Esophagus muscularis mucosa (tissue), 4 donors: ENCODE data around the gene WNT5B. TPM values are rescaled to one million over a fixed set of nuclear protein-coding genes. Genes with fewer than 3 reads are reported as not detected.
A peak's percentile ranks its signal among the peaks of the same experiment; 100 is the strongest.

Experiments
- DNase-seq: peaks from one replicate; pipeline ENCODE4 v3.0.0-alpha.2; 2017; ENCODE audit errors: extremely low spot score
- H3K27ac ChIP-seq, 4 donors: fragments of 200-600 bp; sonication (generic); replicated peaks in 1 of 4; 1 replicate in 3 of 4; 2 replicates in 1 of 4; pipeline ENCODE4 v1.5.1; 2016 to 2019; ENCODE audit warnings: mild to moderate bottlenecking in 1 of 4
- H3K27me3 ChIP-seq, 4 donors: fragments of 200-600 bp; sonication (generic); one replicate each; pipeline versions ENCODE4 v1.5.1 to v1.6.0; 2016 to 2019
- H3K36me3 ChIP-seq, 4 donors: fragments of 200-600 bp; sonication (generic); one replicate each; pipeline ENCODE4 v1.5.1; 2016 to 2019
- H3K4me1 ChIP-seq, 4 donors: fragments of 200-600 bp; sonication (generic); one replicate each; pipeline ENCODE4 v1.5.1; 2016 to 2019
- H3K4me3 ChIP-seq, 4 donors: fragments of 200-600 bp; sonication (generic); 1 replicate in 2 of 4; 2 replicates in 2 of 4; pipeline ENCODE4 v1.5.1; 2016 to 2019; ENCODE audit warnings: mild to moderate bottlenecking in 4 of 4, moderate library complexity in 1 of 4
- H3K9me3 ChIP-seq, 4 donors: fragments of 200-600 bp; sonication (generic); 1 replicate in 3 of 4; 2 replicates in 1 of 4; pipeline ENCODE4 v1.5.1; 2016 to 2019
- CTCF ChIP-seq, 3 experiments: fragments of 200-600 bp in 2 of 3; fragments of 450-650 bp in 1 of 3; sonication (generic) in 2 of 3; IDR thresholded peaks; one replicate each; pipeline ENCODE4 v1.5.1; 2017 to 2019; ENCODE audit warnings: antibody characterized with exemption in 3 of 3, mild to moderate bottlenecking in 2 of 3, moderate library complexity in 1 of 3
- EP300 ChIP-seq: sonication (generic); formaldehyde crosslinking; IDR thresholded peaks from one replicate; pipeline ENCODE4 v1.6.1; 2017; ENCODE audit warnings: antibody characterized with exemption
- POLR2A ChIP-seq: fragments of 450-650 bp; IDR thresholded peaks from one replicate; pipeline ENCODE4 v1.6.1; 2017; ENCODE audit warnings: antibody characterized with exemption, moderate library complexity, mild to moderate bottlenecking, low read depth
- POLR2AphosphoS5 ChIP-seq, 2 donors: sonication (generic); formaldehyde crosslinking; IDR thresholded peaks; one replicate each; pipeline ENCODE4 v1.6.1; 2017; ENCODE audit warnings: antibody characterized with exemption in 2 of 2
- WGBS: methylation state at CpG from one replicate; pipeline ENCODE4 v1.1.5; 2018; 5-methylcytosine and 5-hydroxymethylcytosine counted together
- intact Hi-C: fragments of 100-400 bp; cut with DNase I; formaldehyde crosslinking; loops from one replicate; pipeline ENCODE4 v1.15.1; 2023
- total RNA-seq, 4 donors: library from RNA; depleted of rRNA; stranded (reverse); fragments of >200 nt; gene quantifications; one replicate each; pipeline versions ENCODE4 v1.1.0 to v1.2.1, GENCODE V29; 2016

WNT5B gene
- total RNA-seq, 4 donors from 2014 or later, result 33.5 to 112 (median 53.5) TPM

DNA sequence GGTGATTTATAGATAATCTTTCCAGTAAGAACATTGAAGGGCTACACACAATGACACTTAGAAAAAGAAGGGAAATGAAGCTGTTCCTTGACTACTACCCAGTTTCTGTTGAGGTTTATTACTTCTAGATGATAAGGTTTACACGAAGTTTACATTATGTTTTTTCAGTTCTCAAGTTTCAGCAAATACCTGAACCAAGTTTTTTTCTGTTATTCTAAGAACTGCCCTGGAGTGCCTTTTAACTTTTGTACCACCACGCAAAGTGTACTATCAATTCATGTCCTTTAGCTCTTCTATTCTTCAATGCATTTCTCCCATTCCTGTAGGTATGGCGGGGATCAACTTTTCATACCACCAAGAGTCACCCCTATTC, 40.5 kb upstream of the WNT5B start:
- Histone ChIP-seq H3K27me3 (no peaks in the 10 kb centered on the region), H3K36me3 (peaks cover 0 to 4% (median 0%) of the 10 kb centered on the region in 4 donors), H3K4me3 (no peak overlapping the region), H3K9me3 (no peaks in the 10 kb centered on the region), H3K27ac (peak overlapping the region; percentile 35 to 71 (median 54)), H3K4me1 (peaks cover 53 to 92% (median 88%) of the 10 kb centered on the region in 4 donors)
- DNase-seq, result no peak
- intact Hi-C loops, result loop anchor here (10.0 kb wide), 1 partner anchor 594 kb away; the partner anchor contains the start of gene ERC1
- 77% methylated on average over 3 of the region's 3 CpGs for WGBS
- TF ChIP-seq CTCF (IDR thresholded peaks at IDR 0.05) (no peak), EP300 (no peak), POLR2AphosphoS5 (IDR thresholded peaks at IDR 0.05) (no peak), POLR2A (no peak)

DNA sequence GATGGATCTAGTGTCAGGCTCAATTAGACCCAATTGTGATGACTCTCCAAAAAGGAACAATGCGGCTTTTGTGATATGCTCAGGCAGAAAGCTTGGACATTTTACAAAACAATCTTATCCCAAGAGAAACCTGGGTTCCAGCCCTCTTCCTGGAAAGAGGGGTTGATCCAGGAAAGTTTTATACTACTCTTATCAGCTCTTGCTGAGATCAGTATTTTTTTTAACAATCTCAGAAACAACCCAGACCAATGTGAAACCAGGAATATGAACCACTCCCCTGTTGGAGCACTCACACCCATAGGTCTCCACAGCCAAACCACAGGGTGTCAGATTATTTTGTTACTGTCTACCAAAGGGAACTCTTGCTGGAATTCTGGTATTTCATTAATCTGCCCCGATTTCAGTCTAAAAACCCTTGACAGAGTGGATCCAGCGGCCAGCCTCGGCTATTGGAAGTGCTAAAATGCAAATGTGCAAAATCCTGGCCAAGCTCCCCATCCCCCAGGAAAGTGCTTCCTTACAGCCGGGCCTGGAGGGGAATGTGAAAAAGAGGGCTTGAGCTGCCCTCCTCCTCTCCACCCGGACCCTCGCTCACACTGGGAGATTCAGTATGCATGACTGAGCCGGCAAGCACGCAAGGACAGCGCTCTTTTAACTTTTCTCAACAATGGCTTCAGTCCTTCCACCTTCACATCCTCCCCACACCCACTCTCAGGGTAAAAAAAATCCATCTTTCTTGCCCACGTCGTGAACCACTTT, 38.6 kb upstream of the WNT5B start:
- H3K4me1 ChIP-seq, result peaks cover 56 to 87% (median 85%) of the 10 kb centered on the region in 4 donors
- H3K27me3 ChIP-seq, result no peaks in the 10 kb centered on the region
- TF ChIP-seq POLR2A, result no peak
- TF ChIP-seq POLR2AphosphoS5 (IDR thresholded peaks at IDR 0.05), result peak in 1 of 2 donors; percentile 9
- no peaks in the 10 kb centered on the region for H3K9me3 ChIP-seq
- peaks cover 0 to 4% (median 0%) of the 10 kb centered on the region in 4 donors for H3K36me3 ChIP-seq
- H3K4me3 ChIP-seq, result peak overlapping the region; percentile 38 to 96 (median 86)
- intact Hi-C loops, result loop anchor here (10.0 kb wide), 2 partner anchors 836 to 946 kb away; partner anchors contain the start of gene WNK1
- DNase-seq, result no peak
- H3K27ac ChIP-seq, result peak overlapping the region; percentile 38 to 95 (median 58)
- 43% methylated on average over 12 of the region's 12 CpGs for WGBS

DNA sequence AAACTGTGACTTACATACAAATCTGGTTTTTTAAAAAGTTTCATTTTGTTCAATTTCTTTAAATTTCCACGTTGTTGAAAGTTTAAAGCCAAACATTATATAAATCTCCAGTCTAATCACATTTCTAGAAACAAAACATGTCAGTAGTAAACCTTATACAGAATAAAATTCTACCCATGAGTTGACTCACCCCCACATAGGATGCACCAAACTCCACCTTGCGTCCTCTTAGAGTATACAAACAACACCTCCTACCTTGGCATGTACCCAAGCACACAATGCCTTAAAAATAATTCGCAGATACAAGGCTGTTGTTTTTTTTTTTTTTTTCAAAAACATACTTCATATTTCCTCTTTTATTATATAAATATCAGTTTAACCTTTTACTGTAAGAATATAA, 38.0 kb upstream of the WNT5B start:
- Histone ChIP-seq H3K4me1 (peaks cover 60 to 87% (median 85%) of the 10 kb centered on the region in 4 donors), H3K27me3 (no peaks in the 10 kb centered on the region), H3K4me3 (peak overlapping the region; percentile 84 to 96 (median 88)), H3K36me3 (peaks cover 0 to 4% (median 0%) of the 10 kb centered on the region in 4 donors), H3K9me3 (no peaks in the 10 kb centered on the region), H3K27ac (peak overlapping the region; percentile 38 to 95 (median 58))
- DNase-seq, result no peak
- WGBS, result 26% methylated on average over 3 of the region's 3 CpGs
- TF ChIP-seq CTCF (IDR thresholded peaks at IDR 0.05) (no peak), POLR2A (no peak), POLR2AphosphoS5 (IDR thresholded peaks at IDR 0.05) (no peak), EP300 (no peak)
- intact Hi-C loops, result loop anchor here (10.0 kb wide), 2 partner anchors 836 to 946 kb away; partner anchors contain the start of gene WNK1

- H3K4me3 ChIP-seq, result peak overlapping the region; percentile 84 to 96 (median 88)
- intact Hi-C loops, result loop anchor here (10.0 kb wide), 2 partner anchors 837 to 947 kb away; partner anchors contain the start of gene WNK1
These were observed 37.5 kb upstream of the WNT5B start for GRCh38 chr12:1591543-1591942.

More at GRCh38 chr12:1591543-1591942, 37.5 kb upstream of the WNT5B start:
- H3K27ac ChIP-seq, result peak overlapping the region; percentile 26 to 95 (median 51)
- H3K9me3 ChIP-seq, result no peaks in the 10 kb centered on the region
- peaks cover 60 to 84% (median 82%) of the 10 kb centered on the region in 4 donors for H3K4me1 ChIP-seq
- TF ChIP-seq POLR2A (no peak), CTCF (IDR thresholded peaks at IDR 0.05) (no peak), POLR2AphosphoS5 (IDR thresholded peaks at IDR 0.05) (no peak), EP300 (no peak)
- 37% methylated on average over 4 of the region's 4 CpGs for WGBS
- H3K36me3 ChIP-seq, result peaks cover 0 to under 1% (median 0%) of the 10 kb centered on the region in 4 donors
- H3K27me3 ChIP-seq, result no peaks in the 10 kb centered on the region
- DNase-seq, result no peak
